T follicular helper cell (primary cell): Measurements from ENCODE around the gene ZP2.
"Not testable (repeated sequence)": the region's sequence is repeated elsewhere in the genome, so short reads cannot be mapped to it uniquely, and the experiment has no call there.

Experiments
- DNase-seq: peaks from one replicate; pipeline ENCODE4 v3.0.0-alpha.2; 2020; ENCODE audit warnings: low read depth

The ZP2 gene

DNA sequence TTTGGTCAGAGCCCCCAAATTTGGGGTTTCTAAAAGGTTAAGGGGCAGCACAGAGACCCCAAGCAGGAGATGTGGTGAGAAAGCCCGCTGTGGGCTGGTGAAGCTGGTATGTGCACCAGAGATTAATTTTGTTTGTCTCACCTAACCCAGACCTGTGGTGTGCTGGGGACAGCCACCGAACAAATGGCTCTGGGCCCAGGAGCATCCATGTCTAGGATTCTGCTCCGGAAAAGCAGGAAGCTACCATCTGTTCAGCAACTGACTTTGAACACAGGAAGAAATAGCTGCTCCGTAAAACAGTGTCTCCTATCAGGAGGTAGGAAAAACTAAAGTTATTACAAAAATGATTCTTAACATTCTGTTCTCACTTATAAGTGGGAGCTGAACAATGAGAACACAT lies 2.7 kb upstream of the ZP2 start:
- no peak for DNase-seq

DNA sequence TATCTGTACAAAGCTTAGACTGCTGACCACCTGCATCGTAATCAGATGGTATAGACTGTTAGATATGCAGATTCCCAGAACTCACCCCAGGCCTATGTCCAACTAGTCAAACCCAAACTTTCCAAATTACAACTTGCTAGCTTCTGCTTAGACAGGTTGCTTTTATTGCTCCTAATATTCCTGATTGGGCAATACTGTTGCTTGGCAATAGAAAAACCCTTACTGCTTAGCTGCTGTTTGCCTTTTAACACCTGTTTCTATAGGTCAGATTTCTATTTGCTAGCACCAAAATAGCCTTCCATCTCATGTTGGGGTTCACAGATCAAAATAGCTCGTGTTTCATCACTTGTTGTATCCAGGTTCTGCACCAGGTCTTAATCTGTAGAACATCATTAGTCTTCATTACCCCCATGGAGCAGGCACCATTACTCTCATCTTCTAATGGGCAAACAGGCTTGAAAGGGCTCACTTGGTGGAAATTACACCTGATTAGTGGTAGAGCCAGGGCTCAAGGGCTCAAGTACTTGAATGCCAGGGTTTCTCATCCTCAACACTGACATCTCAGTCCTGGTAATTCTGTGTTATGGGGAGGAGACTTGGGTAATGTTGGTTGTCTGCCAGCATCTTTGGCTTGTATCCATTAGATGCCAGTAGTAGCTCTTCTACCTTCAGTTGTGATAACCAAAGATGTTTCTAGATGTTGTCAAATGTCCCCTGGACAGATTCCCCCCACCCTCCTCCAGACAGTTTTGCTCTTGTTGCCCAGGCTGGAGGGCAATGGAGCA lies 2.7 kb downstream of the ZP2 start:
- DNase-seq: no peak

DNA sequence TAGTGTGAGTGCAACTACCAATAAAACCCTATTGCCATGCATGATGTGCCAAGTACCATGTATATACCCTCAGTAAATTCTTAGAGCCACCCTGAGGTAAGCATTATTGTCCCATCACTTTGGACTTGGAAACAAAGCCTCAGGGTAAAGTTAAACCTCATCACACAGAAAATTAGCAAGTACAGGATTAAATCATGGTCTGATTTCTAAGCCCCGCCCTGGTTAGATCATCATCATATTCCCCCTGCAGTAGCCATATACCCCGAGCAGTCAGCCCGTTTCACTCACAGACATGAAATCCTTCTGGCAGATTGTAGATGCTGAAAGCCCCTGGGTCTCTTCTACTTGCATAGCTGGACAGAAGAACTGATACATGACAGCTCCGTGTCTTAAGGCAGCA lies 4.8 kb downstream of the ZP2 start:
- DNase-seq: no peak

DNA sequence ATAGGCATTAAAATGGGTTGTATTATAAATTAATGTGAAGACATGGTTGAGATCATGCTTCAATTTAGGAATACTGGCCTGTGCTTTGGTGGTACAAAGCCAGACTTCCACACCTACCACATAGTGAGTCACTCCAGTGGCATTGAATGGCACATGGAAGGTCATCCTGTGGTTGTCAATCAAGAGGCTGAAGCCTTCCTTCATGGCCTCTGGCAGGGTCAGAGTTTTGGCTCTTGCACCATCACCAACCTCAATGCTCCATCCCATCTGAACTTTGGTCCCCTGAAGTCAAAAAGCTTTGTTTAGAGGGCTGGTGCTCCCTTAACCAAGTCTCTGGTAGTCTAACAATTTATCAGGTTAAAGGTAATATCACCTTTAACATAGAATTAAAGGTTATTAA lies 6.1 kb downstream of the ZP2 start:
- DNase-seq: no peak

DNA sequence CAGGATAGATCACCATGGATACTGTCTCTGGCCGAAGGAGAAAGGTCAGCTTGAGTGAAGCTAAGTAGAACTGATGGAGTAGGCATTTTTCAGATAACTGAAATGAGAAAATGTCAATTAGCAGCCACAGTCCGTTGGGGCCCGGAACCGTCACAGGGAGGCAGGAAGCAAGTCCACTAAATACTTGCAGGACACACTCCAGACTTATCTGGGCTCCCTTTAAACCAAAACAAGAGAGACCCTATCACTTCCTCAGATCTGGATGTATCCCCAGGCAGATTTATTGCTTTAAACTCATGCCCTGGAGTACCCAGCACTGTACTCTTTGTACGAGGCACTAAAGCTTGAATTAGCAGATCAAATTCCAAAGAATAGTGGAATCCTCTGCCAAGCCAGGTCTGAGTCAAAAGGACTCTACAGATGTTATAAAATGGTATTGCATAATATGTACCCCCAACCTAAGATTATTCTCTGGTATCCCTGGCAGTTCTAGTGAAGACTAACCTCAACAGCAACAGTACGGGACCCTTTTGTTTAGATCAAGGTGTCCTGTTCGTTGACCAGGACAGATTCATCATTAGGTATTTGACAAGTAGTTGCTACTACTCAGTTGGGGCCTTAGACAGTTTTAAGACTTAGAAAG lies 8.1 kb downstream of the ZP2 start:
- no peak for DNase-seq

DNA sequence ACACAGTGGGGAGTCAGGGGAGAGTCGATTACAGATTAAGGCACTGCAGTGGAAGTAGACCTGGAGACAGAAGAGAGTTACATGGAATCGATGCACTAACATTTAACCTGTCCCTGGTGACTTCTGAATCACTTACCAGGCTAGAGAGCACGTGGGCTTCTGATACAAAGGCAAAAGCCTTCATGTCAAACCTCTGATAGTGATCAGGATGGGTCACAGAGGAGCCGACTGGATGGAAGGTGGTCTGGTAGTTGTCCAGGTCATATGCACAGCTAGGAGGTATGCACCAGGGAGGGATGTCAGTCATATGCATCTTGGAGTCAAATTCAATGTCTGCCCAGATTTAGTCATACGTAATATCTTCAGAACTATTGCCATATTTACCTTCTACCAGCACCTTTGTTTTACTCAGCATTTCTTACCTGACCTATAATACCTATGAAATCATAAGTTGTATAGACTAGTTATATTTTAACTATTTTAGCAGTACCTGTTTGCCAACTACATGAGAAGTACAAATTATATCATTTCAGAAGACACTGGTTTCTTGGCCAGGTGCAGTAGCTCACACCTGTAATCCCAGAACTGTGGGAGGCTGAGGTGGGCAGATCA lies 11.7 kb downstream of the ZP2 start:
- no peak for DNase-seq

DNA sequence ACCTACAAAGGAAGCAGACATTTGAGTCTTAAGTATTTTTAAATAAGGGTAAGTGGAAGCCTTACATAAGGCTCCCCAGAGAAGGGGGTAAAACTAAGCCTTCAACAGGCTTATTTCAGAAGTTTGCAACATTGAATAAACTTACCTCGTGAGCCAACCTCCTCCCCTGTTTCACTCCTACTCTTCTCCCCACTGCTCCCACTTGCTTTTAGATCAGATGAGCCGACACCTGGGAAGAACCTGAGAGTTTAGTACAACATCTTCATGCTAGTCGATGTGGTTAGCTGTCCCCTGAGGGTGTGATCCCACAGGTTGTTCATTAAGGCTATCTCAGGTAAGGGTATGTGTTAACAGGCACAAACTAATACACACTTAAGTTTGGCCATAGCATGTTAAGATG lies 13.8 kb downstream of the ZP2 start:
- DNase-seq: no peak

DNA sequence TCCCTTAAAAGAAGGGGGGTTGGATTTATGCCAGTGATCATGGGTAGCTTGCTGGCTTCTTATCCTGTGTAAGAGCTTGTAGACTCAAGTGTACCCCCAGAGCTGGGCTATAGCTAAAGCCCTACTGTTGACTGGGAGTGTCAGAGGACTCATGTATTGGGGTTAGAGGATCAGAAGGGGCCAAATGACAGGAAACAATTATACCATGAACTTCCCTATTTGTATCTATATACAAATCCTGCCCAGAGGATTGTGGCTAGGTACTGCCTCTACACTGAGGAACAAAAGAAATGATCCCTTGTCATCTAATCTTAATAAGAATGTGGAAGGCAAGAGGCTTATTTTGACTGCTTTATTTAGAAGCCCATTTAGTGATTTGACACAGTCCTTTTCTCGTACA lies 14.3 kb downstream of the ZP2 start:
- DNase-seq: no peak

DNA sequence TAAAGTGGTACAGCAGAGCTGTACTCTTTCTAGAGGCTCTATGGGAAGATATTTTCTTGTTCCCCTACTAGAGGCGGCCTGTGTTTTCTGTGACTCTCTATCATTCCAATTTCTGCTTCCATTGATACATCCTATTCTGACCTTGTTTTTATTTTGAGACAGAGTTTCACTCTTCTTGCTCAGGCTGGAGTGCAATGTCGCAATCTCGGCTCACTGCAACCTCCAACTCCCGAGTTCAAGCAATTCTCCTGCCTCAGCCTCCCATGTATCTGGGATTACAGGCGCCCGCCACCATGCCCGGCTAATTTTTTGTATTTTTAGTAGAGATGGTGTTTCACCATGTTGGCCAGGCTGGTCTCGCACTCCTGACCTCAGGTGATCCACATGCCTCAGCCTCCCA lies 16.0 kb downstream of the ZP2 start:
- not testable (repeated sequence) for DNase-seq

DNA sequence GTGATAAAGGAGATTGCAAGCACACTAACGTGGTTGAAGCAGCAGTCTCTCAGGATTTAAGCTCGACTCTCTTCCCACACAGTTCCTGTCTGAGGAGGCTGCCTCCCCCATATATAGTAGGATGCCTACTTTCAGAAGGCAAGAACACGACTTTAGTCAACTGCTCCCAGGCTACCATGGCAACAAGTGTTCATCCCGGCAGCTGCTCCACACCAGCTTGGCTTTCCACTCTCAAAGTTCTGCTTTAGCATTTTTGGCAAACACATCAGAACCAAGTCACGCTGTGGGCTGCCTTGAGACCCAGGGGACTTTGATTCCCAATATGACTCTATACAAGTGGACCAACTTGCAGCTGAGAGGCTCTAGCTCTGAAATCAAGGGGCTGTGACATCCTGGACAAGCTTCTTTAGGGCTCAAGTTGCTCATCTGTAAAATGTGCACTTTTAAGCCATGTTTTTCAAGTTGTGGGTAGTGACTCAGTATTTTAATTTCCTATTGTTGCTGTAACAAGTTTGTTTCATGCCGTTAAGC lies 16.5 kb downstream of the ZP2 start:
- no peak for DNase-seq

DNA sequence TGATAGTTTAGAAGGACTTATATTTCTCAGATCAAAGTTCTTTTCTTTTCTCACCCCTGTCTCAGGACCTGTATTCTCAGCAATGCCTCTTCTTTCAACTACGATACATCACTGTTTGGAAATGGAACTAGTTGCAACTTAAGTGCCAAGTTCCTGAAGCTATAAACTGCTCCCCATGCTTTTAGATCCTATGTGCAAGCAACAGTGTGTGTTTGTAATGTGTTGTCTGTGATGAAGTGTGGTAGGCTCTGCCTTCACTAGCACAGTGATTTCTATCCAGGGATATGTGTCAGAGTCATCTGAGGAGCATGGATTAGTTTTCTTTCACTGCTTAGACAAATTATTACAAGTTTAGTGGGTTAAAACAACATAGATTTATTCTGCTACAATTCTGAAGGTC lies 18.4 kb downstream of the ZP2 start:
- DNase-seq: no peak

DNA sequence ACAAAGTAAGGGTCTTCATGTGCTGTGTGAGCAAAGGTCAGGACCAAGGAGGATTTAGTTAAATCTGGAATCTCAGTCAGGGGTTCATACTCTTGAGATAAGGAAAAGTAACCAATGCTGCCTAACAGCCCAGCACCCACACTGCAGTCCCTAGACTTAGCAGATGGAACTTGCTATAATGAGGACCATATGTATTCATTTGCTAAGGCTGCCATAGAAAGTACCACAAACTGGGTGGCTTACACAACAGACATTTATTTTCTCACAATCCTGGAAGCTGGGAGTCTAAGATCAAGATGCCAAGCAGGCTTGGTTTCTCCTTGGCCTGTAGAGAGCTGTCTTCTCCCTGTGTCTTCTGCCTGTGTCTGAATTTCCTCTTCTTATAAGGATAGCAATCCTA lies 20.8 kb downstream of the ZP2 start:
- no peak for DNase-seq

DNA sequence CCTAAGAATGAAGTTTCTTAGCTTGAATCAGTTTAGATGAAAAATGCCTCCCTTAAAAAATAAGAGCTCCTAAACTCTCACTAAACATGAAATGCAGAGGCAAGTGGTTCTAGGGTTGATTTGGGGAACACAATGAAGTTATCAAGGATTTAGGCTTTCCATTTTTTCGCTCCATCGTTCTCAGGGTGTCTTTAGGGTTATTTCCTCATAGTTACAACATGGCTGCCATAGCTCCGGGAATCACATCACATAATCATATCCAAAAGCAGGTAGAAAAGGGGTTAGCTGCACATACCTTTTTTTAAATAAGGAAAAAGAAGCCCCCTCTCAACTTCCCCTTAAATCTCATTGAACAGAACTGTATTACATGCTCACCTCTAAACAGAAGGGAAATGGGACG lies 21.4 kb downstream of the ZP2 start:
- DNase-seq: no peak

DNA sequence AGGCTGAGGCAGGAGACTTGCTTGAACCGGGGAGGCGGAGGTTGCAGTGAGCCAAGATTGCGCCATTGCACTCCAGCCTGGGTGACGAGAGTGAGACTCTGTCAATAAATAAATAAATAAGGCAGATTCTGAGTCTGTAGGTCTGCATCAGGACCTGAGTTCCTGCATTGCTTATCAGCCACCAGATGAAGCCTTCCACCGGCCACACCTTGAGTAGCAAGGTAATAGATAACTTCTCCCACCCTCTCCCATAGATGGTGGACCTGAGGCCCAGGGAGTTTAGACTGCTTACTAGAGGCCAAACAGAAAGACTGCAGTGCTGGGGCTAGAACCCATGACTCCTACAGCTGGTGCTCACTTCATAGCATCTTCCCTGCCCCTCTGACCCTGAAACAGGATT lies 22.1 kb downstream of the ZP2 start:
- DNase-seq: no peak

DNA sequence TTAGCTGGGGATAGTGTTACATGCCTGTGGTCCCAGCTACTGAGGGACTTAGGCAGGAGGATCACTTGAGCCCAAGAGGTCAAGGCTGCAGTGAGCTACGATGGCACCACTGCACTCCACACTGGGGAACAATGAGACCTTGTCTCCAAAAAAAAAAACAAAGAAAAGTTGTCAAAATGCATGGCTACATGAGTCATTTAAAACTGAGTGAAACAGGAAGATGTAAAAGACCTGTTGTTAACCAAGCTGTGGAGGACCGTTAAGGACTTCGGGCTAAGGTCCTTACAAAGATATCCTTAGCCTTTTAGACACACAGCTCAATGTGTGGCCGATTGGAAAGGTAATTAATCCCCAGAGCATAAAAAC lies 25.1 kb downstream of the ZP2 start:
- no peak for DNase-seq

DNA sequence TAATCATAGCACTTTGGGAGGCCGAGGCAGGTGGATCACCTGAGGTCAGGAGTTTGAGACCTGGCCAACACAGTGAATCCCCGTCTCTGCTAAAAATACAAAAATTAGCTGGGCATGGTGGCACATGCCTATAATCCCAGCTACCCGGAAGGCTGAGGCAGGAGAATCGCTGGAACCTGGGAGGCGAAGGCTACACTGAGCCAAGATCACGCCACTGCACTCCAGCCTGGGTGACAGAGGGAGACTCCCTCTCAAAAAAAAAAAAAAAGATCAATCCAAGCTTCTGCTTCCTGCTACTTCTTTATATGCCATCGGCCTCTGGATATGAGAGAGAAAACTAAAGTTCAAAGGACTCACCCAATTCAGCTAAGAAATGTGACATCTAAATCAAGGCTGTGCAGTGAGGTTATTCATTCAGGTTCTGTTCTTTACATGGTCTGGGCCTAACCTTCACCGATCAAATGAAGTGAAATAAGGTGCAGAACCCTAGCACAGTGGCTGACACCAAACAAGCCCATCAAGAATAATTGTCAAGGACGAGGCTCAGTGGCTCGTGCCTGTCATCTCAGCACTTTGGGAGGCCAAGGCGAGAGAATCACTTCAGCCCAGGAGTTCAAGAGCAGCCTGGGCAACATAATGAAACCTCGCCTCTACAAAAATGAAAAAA lies 25.6 kb downstream of the ZP2 start:
- no peak for DNase-seq

DNA sequence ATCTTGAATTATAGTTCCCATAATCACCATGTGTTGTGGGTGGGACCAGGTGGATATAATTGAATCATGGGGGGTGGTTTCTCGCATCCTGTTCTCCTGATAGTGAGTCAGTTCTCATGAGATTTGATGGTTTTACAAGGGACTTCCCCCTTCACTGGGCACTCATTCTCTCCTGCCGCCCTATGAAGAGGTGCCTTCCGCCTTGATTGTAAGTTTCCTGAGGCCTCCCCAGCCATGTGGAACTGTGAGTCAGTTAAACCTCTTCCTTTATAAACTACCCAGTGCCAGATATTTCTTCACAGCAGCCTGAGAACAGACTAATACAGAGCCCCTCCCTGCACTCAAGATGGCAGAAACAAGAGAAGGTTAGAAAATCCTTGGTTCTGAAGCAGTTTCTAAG lies 26.5 kb downstream of the ZP2 start:
- DNase-seq: no peak

DNA sequence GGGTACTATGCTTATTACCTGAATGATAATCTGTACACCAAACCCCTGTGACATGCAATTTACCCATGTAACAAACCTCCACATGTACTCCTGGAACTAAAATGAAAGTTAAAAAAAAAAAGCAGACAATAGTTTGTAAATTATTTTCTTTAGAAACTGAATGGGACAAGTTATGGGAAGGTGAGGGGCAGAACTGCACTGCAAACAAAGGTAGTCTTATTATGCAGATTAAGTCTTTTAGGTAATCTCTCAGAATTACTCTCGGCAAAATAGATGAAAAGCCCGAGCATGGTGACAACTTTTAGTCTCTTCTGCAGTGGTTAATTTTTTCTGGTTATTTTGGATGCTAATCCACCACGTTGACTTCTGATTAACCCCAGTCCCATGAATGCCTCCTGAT lies 27.4 kb downstream of the ZP2 start:
- DNase-seq: no peak

DNA sequence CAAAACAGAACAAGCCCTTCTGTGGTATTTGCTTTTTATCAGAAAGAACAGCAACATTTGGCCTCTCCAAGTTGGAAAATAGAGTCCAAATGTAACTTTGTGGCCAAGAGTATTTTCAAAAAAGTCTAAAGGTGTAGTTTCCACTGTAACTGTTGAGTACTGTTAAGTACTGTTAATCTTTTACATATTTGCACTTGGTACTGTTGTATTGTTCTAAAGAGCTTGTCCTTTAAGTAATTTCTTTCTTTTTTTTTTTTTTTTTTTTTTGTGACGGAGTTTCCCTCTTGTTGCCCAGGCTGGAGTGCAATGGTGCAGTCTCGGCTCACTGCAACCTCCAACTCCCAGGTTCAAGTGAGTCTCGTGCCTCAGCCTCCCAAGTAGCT lies 31.4 kb downstream of the ZP2 start:
- no peak for DNase-seq

DNA sequence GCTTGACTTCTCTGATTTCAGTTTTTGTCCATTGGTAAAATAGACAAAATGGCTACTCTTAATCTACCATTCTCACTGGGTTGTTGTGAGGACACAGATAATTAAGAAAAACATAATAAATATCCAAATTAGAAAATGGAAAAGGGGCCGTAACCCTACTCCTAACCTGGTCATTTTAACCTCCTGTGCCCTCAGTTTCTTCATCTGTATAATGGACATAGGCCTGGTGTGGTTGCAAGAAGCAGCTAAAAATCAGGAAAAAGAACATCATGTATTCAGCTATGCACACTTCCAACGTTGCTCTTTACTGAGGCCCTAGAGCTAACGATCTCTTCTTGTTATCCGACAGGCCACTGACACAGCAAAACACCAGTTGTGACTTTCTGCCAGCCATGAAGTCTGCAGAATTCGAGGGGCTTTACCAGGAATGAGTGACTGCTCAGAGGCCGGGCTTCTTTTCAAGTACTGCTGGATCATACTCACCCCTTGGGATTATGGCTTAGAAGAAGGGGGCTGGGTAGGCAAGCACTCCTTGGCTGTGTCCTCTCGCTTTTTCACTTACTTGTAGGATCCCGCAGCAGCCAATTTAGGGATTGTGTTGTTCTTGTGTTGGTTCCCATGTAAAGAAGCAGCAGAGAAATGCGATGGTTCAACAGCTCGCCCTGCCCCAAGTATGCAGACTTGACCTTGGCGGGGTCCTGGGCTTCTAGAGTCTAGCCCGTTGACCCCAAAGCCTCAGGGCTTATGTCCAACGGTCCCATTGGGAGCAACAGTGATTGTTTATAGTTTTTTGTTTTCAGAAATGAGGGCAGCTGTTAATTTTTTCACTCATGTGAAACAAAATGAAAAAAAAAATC lies 32.0 kb downstream of the ZP2 start:
- no peak for DNase-seq

DNA sequence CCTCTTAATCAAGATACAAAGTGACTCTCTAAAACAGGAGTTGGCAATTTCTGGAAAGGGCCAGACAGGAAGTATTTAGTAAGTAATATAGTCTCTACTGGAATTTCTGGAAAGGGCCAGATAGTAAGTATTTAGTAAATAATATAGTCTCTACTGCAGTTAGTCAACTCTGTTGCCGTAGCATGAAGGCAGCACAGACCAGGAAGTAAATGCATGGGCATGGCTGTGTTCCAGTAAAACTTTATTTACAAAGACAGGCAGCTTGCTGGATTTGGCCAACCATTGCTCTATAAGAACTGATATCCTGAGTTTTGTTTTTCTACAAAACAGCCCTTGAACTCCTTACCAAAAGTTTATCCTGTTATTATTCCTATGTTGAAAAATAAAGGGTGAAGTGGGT lies 36.0 kb downstream of the ZP2 start:
- DNase-seq: no peak

DNA sequence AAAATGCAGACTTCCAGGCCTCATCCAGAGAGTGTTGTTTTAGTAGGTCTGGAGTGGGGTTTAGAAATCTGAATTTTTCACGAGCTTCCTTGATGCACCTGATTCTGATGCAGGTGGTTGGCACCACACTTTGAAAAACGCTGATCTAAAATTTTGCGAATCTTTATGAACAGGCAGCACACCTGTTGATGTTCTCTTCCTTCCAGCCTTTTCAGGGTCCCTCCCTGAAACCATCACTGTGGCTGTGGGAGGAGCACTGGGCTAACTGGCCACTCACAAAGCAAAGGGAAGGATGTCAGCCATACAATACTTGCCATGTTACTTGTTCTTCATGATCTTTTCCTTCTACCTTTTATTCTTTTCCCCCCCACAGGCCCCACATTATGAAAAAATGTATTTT lies 38.7 kb downstream of the ZP2 start:
- DNase-seq: no peak
